ENCODE results near the gene GGN.

- TF ChIP-seq, protein P1, sequence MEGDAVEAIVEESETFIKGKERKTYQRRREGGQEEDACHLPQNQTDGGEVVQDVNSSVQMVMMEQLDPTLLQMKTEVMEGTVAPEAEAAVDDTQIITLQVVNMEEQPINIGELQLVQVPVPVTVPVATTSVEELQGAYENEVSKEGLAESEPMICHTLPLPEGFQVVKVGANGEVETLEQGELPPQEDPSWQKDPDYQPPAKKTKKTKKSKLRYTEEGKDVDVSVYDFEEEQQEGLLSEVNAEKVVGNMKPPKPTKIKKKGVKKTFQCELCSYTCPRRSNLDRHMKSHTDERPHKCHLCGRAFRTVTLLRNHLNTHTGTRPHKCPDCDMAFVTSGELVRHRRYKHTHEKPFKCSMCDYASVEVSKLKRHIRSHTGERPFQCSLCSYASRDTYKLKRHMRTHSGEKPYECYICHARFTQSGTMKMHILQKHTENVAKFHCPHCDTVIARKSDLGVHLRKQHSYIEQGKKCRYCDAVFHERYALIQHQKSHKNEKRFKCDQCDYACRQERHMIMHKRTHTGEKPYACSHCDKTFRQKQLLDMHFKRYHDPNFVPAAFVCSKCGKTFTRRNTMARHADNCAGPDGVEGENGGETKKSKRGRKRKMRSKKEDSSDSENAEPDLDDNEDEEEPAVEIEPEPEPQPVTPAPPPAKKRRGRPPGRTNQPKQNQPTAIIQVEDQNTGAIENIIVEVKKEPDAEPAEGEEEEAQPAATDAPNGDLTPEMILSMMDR (IDR thresholded peaks at IDR 0.05; ENCODE audit: insufficient read depth, low read length), result no peak
- TF ChIP-seq GABPA (IDR thresholded peaks at IDR 0.05; ENCODE audit: low read depth), result no peak
Measured at GRCh38 chr19:38337360-38337653, 50.5 kb downstream of the GGN start.
